Sigmoid colon (tissue), 7 donors: ENCODE measurements around the gene ADCY4. TPM values are rescaled to one million over a fixed set of nuclear protein-coding genes. Genes with fewer than 3 reads are reported as not detected.

Experiments
- DNase-seq: peaks from one replicate; pipeline ENCODE4 v3.0.0-alpha.2; 2019
- H3K27ac ChIP-seq, 4 donors: fragments of 200-600 bp; sonication (generic); one replicate each; pipeline ENCODE4 v1.5.1; 2016 to 2019; ENCODE audit warnings: mild to moderate bottlenecking in 1 of 4
- H3K27me3 ChIP-seq, 3 donors: fragments of 200-600 bp; sonication (generic); one replicate each; pipeline ENCODE4 v1.5.1; 2019; ENCODE audit warnings: mild to moderate bottlenecking in 1 of 3
- H3K36me3 ChIP-seq, 4 donors: fragments of 200-600 bp; sonication (generic); one replicate each; pipeline ENCODE4 v1.5.1; 2016 to 2019
- H3K4me1 ChIP-seq, 4 donors: fragments of 200-600 bp; sonication (generic); one replicate each; pipeline ENCODE4 v1.5.1; 2017 to 2019
- H3K4me3 ChIP-seq, 4 donors: fragments of 200-600 bp; sonication (generic); one replicate each; pipeline ENCODE4 v1.5.1; 2017 to 2019; ENCODE audit warnings: mild to moderate bottlenecking in 2 of 4, moderate library complexity in 1 of 4
- H3K9me3 ChIP-seq, 4 donors: fragments of 200-600 bp in 3 of 4; sonication (generic) in 3 of 4; one replicate each; pipeline versions ENCODE4 v1.5.1 to v1.6.1; 2013 to 2019
- EP300 ChIP-seq, 4 donors: sonication (generic); formaldehyde crosslinking; IDR thresholded peaks; one replicate each; pipeline ENCODE4 v1.6.1; 2017; ENCODE audit warnings: antibody characterized with exemption in 4 of 4
- POLR2A ChIP-seq, 2 donors: fragments of 450-650 bp; IDR thresholded peaks; one replicate each; pipeline ENCODE4 v1.6.1; 2016; ENCODE audit warnings: antibody characterized with exemption in 2 of 2, mild to moderate bottlenecking in 2 of 2, moderate library complexity in 2 of 2
- POLR2AphosphoS5 ChIP-seq, 4 donors: sonication (generic); formaldehyde crosslinking; IDR thresholded peaks; one replicate each; pipeline ENCODE4 v1.6.1; 2017; ENCODE audit warnings: antibody characterized with exemption in 4 of 4
- WGBS, 2 donors: extraction: QIAGEN DNeasy Blood & Tissue Kit; methylation state at CpG; one replicate each; pipeline ENCODE4 v1.1.7; 2013; 5-methylcytosine and 5-hydroxymethylcytosine counted together
- intact Hi-C: fragments of 100-400 bp; cut with DNase I; formaldehyde crosslinking; loops from one replicate; pipeline ENCODE4 v1.15.1; 2023
- polyA plus RNA-seq, 3 donors: library from polyadenylated mRNA; stranded (reverse); fragments of 200-250 nt; gene quantifications; one replicate each; pipeline ENCODE4 v1.2.3, GENCODE V29; 2013
- total RNA-seq, 4 donors: library from RNA; depleted of rRNA; stranded (reverse); fragments of >200 nt; gene quantifications; one replicate each; pipeline ENCODE4 v1.1.0, GENCODE V29; 2016
- TF ChIP-seq, protein P1 (sequence below), 4 experiments: fragments of 450-650 bp in 3 of 4; fragments of 200-600 bp in 1 of 4; IDR thresholded peaks; one replicate each; pipeline ENCODE4 v1.5.1; 2016 to 2019; ENCODE audit warnings: antibody characterized with exemption in 4 of 4, mild to moderate bottlenecking in 3 of 4, moderate library complexity in 2 of 4
- donor health status: healthy with polysubstance abuse.
- donor health status: Bipolar disorder and iron deficiency.
- donor health status: healthy.

The ADCY4 gene
- total and polyA plus RNA-seq, 7 donors = 1.4 to 36.0 (median 12.1) TPM

DNA sequence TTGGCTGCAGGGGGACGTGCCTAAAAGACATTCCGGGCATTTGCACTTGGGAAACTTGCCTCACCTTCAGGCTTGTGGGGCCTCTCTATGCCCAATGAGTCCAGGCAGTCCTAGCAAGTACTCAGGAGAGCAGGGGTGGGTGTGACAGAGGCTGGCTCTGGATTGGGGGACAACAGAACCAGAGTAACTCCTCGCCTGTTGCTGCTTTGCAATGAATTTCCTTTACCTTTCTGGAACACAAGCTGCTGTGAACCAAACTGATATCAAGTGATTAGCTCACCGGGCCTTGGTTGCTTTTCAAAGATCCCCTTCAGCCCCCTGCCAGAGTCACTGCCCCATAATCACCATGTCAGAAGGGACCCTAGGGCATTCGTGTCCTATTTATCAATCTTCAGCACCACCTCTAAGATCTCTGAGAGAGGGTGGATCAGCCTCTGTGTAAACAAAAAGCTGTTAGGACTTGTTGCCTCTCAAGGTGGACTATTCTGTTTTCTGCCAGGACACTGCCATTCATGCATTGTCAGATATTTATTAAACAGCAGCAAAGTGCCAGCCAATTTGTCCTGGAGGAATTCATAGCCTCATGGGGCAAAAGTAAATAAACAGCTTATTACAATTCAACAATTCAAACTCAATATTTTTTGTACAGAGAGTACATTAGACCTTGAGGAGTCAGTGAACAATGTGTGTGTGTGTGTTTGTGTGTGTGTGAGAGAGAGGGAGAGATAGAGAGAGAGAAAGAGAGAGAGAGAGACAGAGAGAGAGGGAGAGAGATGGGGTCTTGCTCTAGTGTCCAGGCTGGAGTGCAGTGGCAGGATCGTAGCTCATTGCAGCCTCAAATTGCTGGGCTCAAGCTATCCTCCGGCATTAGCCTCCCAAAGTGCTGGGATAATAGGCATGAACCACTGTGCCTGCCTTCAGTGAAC, 44.4 kb upstream of the ADCY4 start:
- WGBS, 2 donors = 79 to 87% methylated on average over 7 of the region's 7 CpGs
- no peaks in the 10 kb centered on the region for H3K9me3 ChIP-seq
- intact Hi-C loops = no loop called here
- DNase-seq = no peak
- no peak overlapping the region for H3K27ac ChIP-seq
- peaks cover 0 to 10% (median 5%) of the 10 kb centered on the region in 4 donors for H3K4me1 ChIP-seq
- TF ChIP-seq, protein P1, sequence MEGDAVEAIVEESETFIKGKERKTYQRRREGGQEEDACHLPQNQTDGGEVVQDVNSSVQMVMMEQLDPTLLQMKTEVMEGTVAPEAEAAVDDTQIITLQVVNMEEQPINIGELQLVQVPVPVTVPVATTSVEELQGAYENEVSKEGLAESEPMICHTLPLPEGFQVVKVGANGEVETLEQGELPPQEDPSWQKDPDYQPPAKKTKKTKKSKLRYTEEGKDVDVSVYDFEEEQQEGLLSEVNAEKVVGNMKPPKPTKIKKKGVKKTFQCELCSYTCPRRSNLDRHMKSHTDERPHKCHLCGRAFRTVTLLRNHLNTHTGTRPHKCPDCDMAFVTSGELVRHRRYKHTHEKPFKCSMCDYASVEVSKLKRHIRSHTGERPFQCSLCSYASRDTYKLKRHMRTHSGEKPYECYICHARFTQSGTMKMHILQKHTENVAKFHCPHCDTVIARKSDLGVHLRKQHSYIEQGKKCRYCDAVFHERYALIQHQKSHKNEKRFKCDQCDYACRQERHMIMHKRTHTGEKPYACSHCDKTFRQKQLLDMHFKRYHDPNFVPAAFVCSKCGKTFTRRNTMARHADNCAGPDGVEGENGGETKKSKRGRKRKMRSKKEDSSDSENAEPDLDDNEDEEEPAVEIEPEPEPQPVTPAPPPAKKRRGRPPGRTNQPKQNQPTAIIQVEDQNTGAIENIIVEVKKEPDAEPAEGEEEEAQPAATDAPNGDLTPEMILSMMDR (IDR thresholded peaks at IDR 0.05) = no peak
- no peak for TF ChIP-seq POLR2A (IDR thresholded peaks at IDR 0.05)
- no peak for TF ChIP-seq EP300 (IDR thresholded peaks at IDR 0.05)
- TF ChIP-seq POLR2AphosphoS5 (IDR thresholded peaks at IDR 0.05) = no peak
- H3K4me3 ChIP-seq = no peak overlapping the region
- no peaks in the 10 kb centered on the region for H3K27me3 ChIP-seq
- H3K36me3 ChIP-seq = peaks cover under 1 to 28% (median 13%) of the 10 kb centered on the region in 4 donors

DNA sequence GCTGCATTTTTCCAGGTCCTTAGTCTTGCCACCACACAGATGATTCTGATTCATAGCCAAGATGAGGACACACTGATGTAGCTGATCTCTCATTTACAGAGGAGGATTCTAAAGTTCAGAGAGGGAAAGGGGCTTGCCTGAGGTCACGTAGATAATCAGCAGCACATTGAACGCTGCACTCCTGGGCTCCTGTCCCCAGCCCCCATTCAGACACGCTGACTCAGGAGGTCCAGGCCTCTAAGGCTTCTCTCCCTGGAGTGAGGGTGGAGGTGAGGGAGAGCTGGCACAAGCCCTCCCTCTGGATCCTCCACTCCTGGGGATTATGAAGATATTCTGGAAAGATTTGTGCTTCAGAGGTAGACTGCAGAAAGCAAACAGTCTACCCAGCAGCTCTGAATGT, 43.5 kb upstream of the ADCY4 start:
- TF ChIP-seq POLR2A (IDR thresholded peaks at IDR 0.05) = no peak
- TF ChIP-seq POLR2AphosphoS5 (IDR thresholded peaks at IDR 0.05) = peak in 1 of 4 donors; percentile 3
- TF ChIP-seq, protein P1 (IDR thresholded peaks at IDR 0.05) = no peak
- peaks cover 0 to 10% (median 5%) of the 10 kb centered on the region in 4 donors for H3K4me1 ChIP-seq
- DNase-seq = no peak
- H3K9me3 ChIP-seq = no peaks in the 10 kb centered on the region
- H3K27me3 ChIP-seq = no peaks in the 10 kb centered on the region
- peaks cover 10 to 37% (median 22%) of the 10 kb centered on the region in 4 donors for H3K36me3 ChIP-seq
- no peak overlapping the region for H3K27ac ChIP-seq
- no peak overlapping the region for H3K4me3 ChIP-seq
- 89 to 92% methylated on average over 3 of the region's 3 CpGs for WGBS, 2 donors
- intact Hi-C loops = no loop called here

DNA sequence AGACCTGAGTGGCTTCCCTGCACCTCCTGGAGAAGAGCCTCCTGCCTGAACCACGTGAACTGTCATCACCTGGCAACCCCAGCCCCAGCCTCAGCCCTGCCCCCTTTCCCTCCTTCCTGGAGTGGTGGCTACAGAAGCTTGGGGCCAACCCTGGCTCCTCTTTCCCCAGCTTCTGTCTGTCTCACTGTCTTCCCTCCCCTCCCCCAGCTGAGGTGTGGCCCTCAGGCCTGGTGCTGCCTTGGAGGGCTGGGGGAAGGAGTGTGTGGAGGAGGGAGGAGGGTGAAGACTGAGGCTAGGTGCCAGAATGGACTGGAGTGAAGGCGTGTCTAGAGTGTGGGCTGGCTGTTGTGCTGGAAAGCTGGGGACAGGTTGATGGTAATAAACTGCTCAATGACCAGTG, 42.8 kb upstream of the ADCY4 start:
- H3K4me3 ChIP-seq = no peak overlapping the region
- no peaks in the 10 kb centered on the region for H3K9me3 ChIP-seq
- intact Hi-C loops = no loop called here
- H3K27ac ChIP-seq = peak overlapping the region in 1 of 4 donors; percentile 8
- WGBS, 2 donors = 19 to 45% methylated on average over 2 of the region's 2 CpGs
- TF ChIP-seq POLR2A (IDR thresholded peaks at IDR 0.05) (no peak), POLR2AphosphoS5 (IDR thresholded peaks at IDR 0.05) (no peak), EP300 (IDR thresholded peaks at IDR 0.05) (no peak)
- TF ChIP-seq, protein P1 (IDR thresholded peaks at IDR 0.05) = no peak
- H3K36me3 ChIP-seq = peaks cover 15 to 44% (median 27%) of the 10 kb centered on the region in 4 donors
- H3K4me1 ChIP-seq = peaks cover 0 to 14% (median 6%) of the 10 kb centered on the region in 4 donors
- H3K27me3 ChIP-seq = no peaks in the 10 kb centered on the region
- no peak for DNase-seq

DNA sequence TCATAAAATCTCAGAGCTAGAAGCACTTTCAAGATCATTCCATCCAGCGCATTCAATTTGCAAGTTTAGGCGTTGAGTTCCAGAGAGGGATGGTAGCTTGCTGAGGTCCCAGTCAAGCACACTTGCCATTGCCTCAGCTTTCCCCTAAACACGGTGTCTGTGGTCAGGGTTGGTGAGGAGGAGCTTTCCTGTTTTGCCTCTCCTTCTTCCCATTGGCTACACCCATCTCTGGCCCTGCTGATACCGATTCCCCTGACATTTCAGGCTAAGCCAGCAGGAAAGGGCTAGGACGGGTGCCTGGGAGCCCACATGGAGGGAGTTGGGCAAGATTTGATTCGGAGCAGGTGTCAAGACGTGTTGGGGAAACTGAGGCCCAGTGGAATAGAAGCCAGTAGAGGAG, 42.3 kb upstream of the ADCY4 start:
- peak overlapping the region in 1 of 4 donors; percentile 8 for H3K27ac ChIP-seq
- DNase-seq = no peak
- H3K4me1 ChIP-seq = peaks cover 0 to 19% (median 9%) of the 10 kb centered on the region in 4 donors
- H3K36me3 ChIP-seq = peaks cover 15 to 49% (median 27%) of the 10 kb centered on the region in 4 donors
- TF ChIP-seq EP300 (IDR thresholded peaks at IDR 0.05) (no peak), POLR2AphosphoS5 (IDR thresholded peaks at IDR 0.05) (no peak), POLR2A (IDR thresholded peaks at IDR 0.05) (no peak)
- TF ChIP-seq, protein P1 (IDR thresholded peaks at IDR 0.05) = no peak
- intact Hi-C loops = no loop called here
- H3K9me3 ChIP-seq = no peaks in the 10 kb centered on the region
- H3K27me3 ChIP-seq = no peaks in the 10 kb centered on the region
- WGBS, 2 donors = 83 to 92% methylated on average over 7 of the region's 7 CpGs
- no peak overlapping the region for H3K4me3 ChIP-seq
